Gastroesophageal sphincter (tissue), 4 donors: ENCODE results near the gene PATJ. TPM values are rescaled to one million over a fixed set of nuclear protein-coding genes. Genes with fewer than 3 reads are reported as not detected.

ENCODE experiments used
- ATAC-seq: fragments of 150-250 bp; one replicate; pipeline ENCODE4 v1.9.1; 2016; ENCODE audit warnings: mild to moderate bottlenecking, moderate library complexity
- H3K27ac ChIP-seq, 4 donors: fragments of 200-600 bp; sonication (generic) in 3 of 4; 1 replicate in 3 of 4; 2 replicates in 1 of 4; pipeline ENCODE4 v1.5.1; 2016 to 2019
- H3K27me3 ChIP-seq: fragments of 200-600 bp; sonication (generic); one replicate; pipeline ENCODE4 v1.5.1; 2019
- H3K36me3 ChIP-seq, 2 donors: fragments of 200-600 bp; sonication (generic); one replicate each; pipeline ENCODE4 v1.5.1; 2019; ENCODE audit warnings: control low read depth in 1 of 2
- H3K4me1 ChIP-seq, 3 donors: fragments of 200-600 bp; sonication (generic); 1 replicate in 2 of 3; 2 replicates in 1 of 3; pipeline ENCODE4 v1.5.1; 2016 to 2019; ENCODE audit warnings: control low read depth in 2 of 3
- H3K4me3 ChIP-seq, 2 donors: fragments of 200-600 bp; sonication (generic); one replicate each; pipeline ENCODE4 v1.5.1; 2019; ENCODE audit warnings: mild to moderate bottlenecking in 1 of 2, moderate library complexity in 1 of 2
- H3K9me3 ChIP-seq, 3 donors: fragments of 200-600 bp; sonication (generic); one replicate each; pipeline ENCODE4 v1.5.1; 2017 to 2019; ENCODE audit warnings: control low read depth in 2 of 3
- EP300 ChIP-seq: sonication (generic); formaldehyde crosslinking; IDR thresholded peaks from one replicate; pipeline ENCODE4 v1.6.1; 2017; ENCODE audit warnings: antibody characterized with exemption, mild to moderate bottlenecking
- POLR2A ChIP-seq, 2 donors: fragments of 450-650 bp; IDR thresholded peaks; one replicate each; pipeline ENCODE4 v1.6.1; 2017; ENCODE audit warnings: antibody characterized with exemption in 2 of 2, mild to moderate bottlenecking in 2 of 2, moderate library complexity in 1 of 2
- POLR2AphosphoS5 ChIP-seq: sonication (generic); formaldehyde crosslinking; IDR thresholded peaks from one replicate; pipeline ENCODE4 v1.6.1; 2017; ENCODE audit warnings: antibody characterized with exemption
- WGBS, 2 donors: methylation state at CpG; one replicate each; pipeline ENCODE4 v1.1.5; 2018; ENCODE audit warnings: low coverage in 1 of 2; 5-methylcytosine and 5-hydroxymethylcytosine counted together
- total RNA-seq, 4 donors: library from RNA; depleted of rRNA; stranded (reverse); fragments of >200 nt; gene quantifications; one replicate each; pipeline ENCODE4 v1.1.0, GENCODE V29; 2016
- TF ChIP-seq, protein P1 (sequence below), 4 experiments: fragments of 200-600 bp in 2 of 4; fragments of 450-650 bp in 2 of 4; sonication (generic) in 1 of 4; IDR thresholded peaks; one replicate each; pipeline ENCODE4 v1.5.1; 2017 to 2019; ENCODE audit warnings: antibody characterized with exemption in 4 of 4, mild to moderate bottlenecking in 2 of 4, moderate library complexity in 2 of 4

Gene PATJ
- total RNA-seq, 4 donors from 2014 or later: 34.8 to 59.0 (median 37.1) TPM

DNA sequence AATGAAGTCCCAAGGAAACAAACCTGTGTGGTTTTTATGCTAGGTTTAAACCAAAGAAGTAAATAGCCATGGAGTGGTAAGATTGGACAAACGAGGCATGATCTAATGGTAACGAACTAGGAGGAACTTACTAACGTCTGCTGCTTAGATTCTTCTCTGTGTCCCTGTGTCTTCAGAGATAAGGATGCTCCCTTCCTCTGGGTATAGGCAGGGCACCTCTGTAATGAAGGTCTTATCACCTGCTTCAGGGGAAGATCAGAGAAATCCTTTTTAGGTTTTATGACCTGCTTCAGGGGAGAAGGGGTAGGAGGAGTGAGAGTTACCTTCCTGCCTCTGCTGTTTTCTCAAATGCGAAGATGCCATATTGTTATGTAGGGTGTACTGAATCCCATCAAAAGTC is 237.4 kb downstream of the PATJ start:
- no peaks in the 10 kb centered on the region for H3K36me3 ChIP-seq
- H3K4me3 ChIP-seq: no peak overlapping the region
- H3K4me1 ChIP-seq: no peaks in the 10 kb centered on the region
- ATAC-seq: no peak
- no peak overlapping the region for H3K27ac ChIP-seq
- WGBS, 2 donors: 84 to 92% methylated on average over 3 of the region's 4 CpGs
- no peaks in the 10 kb centered on the region for H3K9me3 ChIP-seq
- TF ChIP-seq EP300 (no peak), POLR2A (IDR thresholded peaks at IDR 0.05) (no peak), POLR2AphosphoS5 (no peak)
- TF ChIP-seq, protein P1, sequence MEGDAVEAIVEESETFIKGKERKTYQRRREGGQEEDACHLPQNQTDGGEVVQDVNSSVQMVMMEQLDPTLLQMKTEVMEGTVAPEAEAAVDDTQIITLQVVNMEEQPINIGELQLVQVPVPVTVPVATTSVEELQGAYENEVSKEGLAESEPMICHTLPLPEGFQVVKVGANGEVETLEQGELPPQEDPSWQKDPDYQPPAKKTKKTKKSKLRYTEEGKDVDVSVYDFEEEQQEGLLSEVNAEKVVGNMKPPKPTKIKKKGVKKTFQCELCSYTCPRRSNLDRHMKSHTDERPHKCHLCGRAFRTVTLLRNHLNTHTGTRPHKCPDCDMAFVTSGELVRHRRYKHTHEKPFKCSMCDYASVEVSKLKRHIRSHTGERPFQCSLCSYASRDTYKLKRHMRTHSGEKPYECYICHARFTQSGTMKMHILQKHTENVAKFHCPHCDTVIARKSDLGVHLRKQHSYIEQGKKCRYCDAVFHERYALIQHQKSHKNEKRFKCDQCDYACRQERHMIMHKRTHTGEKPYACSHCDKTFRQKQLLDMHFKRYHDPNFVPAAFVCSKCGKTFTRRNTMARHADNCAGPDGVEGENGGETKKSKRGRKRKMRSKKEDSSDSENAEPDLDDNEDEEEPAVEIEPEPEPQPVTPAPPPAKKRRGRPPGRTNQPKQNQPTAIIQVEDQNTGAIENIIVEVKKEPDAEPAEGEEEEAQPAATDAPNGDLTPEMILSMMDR (IDR thresholded peaks at IDR 0.05): no peak
- H3K27me3 ChIP-seq: no peaks in the 10 kb centered on the region

GRCh38 chr1:61980561-61980960 is 238.3 kb downstream of the PATJ start:
- no peaks in the 10 kb centered on the region for H3K9me3 ChIP-seq
- no peaks in the 10 kb centered on the region for H3K27me3 ChIP-seq
- no peak for ATAC-seq
- 71 to 83% methylated on average over 4 of the region's 4 CpGs for WGBS, 2 donors
- no peak overlapping the region for H3K27ac ChIP-seq
- H3K36me3 ChIP-seq: no peaks in the 10 kb centered on the region
- TF ChIP-seq, protein P1 (IDR thresholded peaks at IDR 0.05): no peak
- TF ChIP-seq POLR2A (IDR thresholded peaks at IDR 0.05) (no peak), POLR2AphosphoS5 (no peak), EP300 (no peak)
- no peak overlapping the region for H3K4me3 ChIP-seq
- H3K4me1 ChIP-seq: no peaks in the 10 kb centered on the region

- no peaks in the 10 kb centered on the region for H3K4me1 ChIP-seq
- no peaks in the 10 kb centered on the region for H3K27me3 ChIP-seq
- 90 to 94% methylated on average over 1 to 7 of the region's 7 CpGs for WGBS, 2 donors
- H3K36me3 ChIP-seq: no peaks in the 10 kb centered on the region
- no peaks in the 10 kb centered on the region for H3K9me3 ChIP-seq
- TF ChIP-seq, protein P1 (IDR thresholded peaks at IDR 0.05): no peak
- TF ChIP-seq EP300 (no peak), POLR2AphosphoS5 (no peak), POLR2A (IDR thresholded peaks at IDR 0.05) (no peak)
- no peak for ATAC-seq
- H3K27ac ChIP-seq: no peak overlapping the region
- no peak overlapping the region for H3K4me3 ChIP-seq
Observed at GRCh38 chr1:61981870-61982660, 239.8 kb downstream of the PATJ start.

DNA sequence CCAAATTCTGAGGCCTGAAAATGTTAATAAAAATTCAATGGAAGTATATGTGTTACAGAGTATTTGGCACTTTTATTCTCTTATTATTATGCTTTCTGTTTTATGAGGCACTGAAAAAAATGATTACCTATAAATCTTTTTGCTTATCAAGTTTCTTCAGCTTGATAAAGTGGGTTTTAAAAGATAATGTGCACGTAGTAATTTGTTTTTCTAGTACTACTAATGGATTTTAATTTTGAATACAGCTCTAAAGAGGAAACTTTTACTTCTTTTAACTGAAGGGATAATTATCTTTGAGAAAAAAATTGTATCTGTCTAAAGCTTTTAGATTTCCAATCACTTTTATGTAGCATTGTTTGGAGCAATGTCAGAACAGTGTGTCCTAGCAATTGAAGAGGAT is 241.0 kb downstream of the PATJ start:
- no peaks in the 10 kb centered on the region for H3K36me3 ChIP-seq
- no peak for ATAC-seq
- WGBS, 2 donors: 0 to 40% methylated on average over 1 of the region's 1 CpG
- H3K9me3 ChIP-seq: no peaks in the 10 kb centered on the region
- H3K27me3 ChIP-seq: no peaks in the 10 kb centered on the region
- no peak overlapping the region for H3K27ac ChIP-seq
- no peak overlapping the region for H3K4me3 ChIP-seq
- no peak for TF ChIP-seq EP300
- no peaks in the 10 kb centered on the region for H3K4me1 ChIP-seq

DNA sequence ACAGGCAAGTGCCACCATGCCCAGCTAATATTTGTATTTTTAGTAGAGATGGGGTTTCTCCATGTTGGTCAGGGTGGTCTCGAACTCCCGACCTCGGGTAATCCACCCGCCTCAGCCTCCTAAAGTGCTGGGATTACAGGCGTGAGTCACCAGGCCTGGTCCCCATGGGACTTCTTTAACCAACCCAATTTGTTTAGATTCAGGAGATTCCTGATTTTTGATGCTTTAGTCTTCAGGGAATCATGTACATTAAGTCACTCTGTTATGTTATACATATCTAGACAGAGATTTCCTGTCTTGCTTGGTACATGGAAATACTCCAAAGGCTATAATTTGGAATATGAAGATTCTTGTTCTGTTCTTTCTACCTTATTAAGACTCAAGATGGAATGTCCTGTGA is 250.0 kb downstream of the PATJ start:
- H3K9me3 ChIP-seq: no peaks in the 10 kb centered on the region
- no peaks in the 10 kb centered on the region for H3K4me1 ChIP-seq
- H3K27me3 ChIP-seq: no peaks in the 10 kb centered on the region
- H3K36me3 ChIP-seq: peaks cover 0 to 26% of the 10 kb centered on the region in 2 donors
- H3K27ac ChIP-seq: no peak overlapping the region
- no peak overlapping the region for H3K4me3 ChIP-seq
- WGBS, 2 donors: 91 to 96% methylated on average over 4 to 5 of the region's 5 CpGs
- no peak for ATAC-seq
- TF ChIP-seq POLR2A (IDR thresholded peaks at IDR 0.05) (no peak), EP300 (no peak), POLR2AphosphoS5 (no peak)
- TF ChIP-seq, protein P1 (IDR thresholded peaks at IDR 0.05): no peak
